Sigmoid colon (tissue), 7 donors: ENCODE measurements around the gene IFITM2. TPM values are rescaled to one million over a fixed set of nuclear protein-coding genes. Genes with fewer than 3 reads are reported as not detected.
"Not testable (repeated sequence)": the region's sequence is repeated elsewhere in the genome, so short reads cannot be mapped to it uniquely, and the experiment has no call there.

Experiments used
- DNase-seq: peaks from one replicate; pipeline ENCODE4 v3.0.0-alpha.2; 2019
- H3K27ac ChIP-seq, 4 donors: fragments of 200-600 bp; sonication (generic); one replicate each; pipeline ENCODE4 v1.5.1; 2016 to 2019; ENCODE audit warnings: mild to moderate bottlenecking in 1 of 4
- H3K27me3 ChIP-seq, 3 donors: fragments of 200-600 bp; sonication (generic); one replicate each; pipeline ENCODE4 v1.5.1; 2019; ENCODE audit warnings: mild to moderate bottlenecking in 1 of 3
- H3K36me3 ChIP-seq, 4 donors: fragments of 200-600 bp; sonication (generic); one replicate each; pipeline ENCODE4 v1.5.1; 2016 to 2019
- H3K4me1 ChIP-seq, 4 donors: fragments of 200-600 bp; sonication (generic); one replicate each; pipeline ENCODE4 v1.5.1; 2017 to 2019
- H3K4me3 ChIP-seq, 4 donors: fragments of 200-600 bp; sonication (generic); one replicate each; pipeline ENCODE4 v1.5.1; 2017 to 2019; ENCODE audit warnings: mild to moderate bottlenecking in 2 of 4, moderate library complexity in 1 of 4
- H3K9me3 ChIP-seq, 4 donors: fragments of 200-600 bp in 3 of 4; sonication (generic) in 3 of 4; one replicate each; pipeline versions ENCODE4 v1.5.1 to v1.6.1; 2013 to 2019
- CTCF ChIP-seq, 4 experiments: fragments of 450-650 bp in 3 of 4; fragments of 200-600 bp in 1 of 4; IDR thresholded peaks; one replicate each; pipeline ENCODE4 v1.5.1; 2016 to 2019; ENCODE audit warnings: antibody characterized with exemption in 4 of 4, mild to moderate bottlenecking in 3 of 4, moderate library complexity in 2 of 4
- EP300 ChIP-seq, 4 donors: sonication (generic); formaldehyde crosslinking; IDR thresholded peaks; one replicate each; pipeline ENCODE4 v1.6.1; 2017; ENCODE audit warnings: antibody characterized with exemption in 4 of 4
- POLR2A ChIP-seq, 2 donors: fragments of 450-650 bp; IDR thresholded peaks; one replicate each; pipeline ENCODE4 v1.6.1; 2016; ENCODE audit warnings: antibody characterized with exemption in 2 of 2, mild to moderate bottlenecking in 2 of 2, moderate library complexity in 2 of 2
- POLR2AphosphoS5 ChIP-seq, 4 donors: sonication (generic); formaldehyde crosslinking; IDR thresholded peaks; one replicate each; pipeline ENCODE4 v1.6.1; 2017; ENCODE audit warnings: antibody characterized with exemption in 4 of 4
- WGBS, 2 donors: extraction: QIAGEN DNeasy Blood & Tissue Kit; methylation state at CpG; one replicate each; pipeline ENCODE4 v1.1.7; 2013; 5-methylcytosine and 5-hydroxymethylcytosine counted together
- intact Hi-C: fragments of 100-400 bp; cut with DNase I; formaldehyde crosslinking; loops from one replicate; pipeline ENCODE4 v1.15.1; 2023
- polyA plus RNA-seq, 3 donors: library from polyadenylated mRNA; stranded (reverse); fragments of 200-250 nt; gene quantifications; one replicate each; pipeline ENCODE4 v1.2.3, GENCODE V29; 2013
- total RNA-seq, 4 donors: library from RNA; depleted of rRNA; stranded (reverse); fragments of >200 nt; gene quantifications; one replicate each; pipeline ENCODE4 v1.1.0, GENCODE V29; 2016
- donor health status: healthy with polysubstance abuse.
- donor health status: Bipolar disorder and iron deficiency.
- donor health status: healthy.

Gene IFITM2
- total and polyA plus RNA-seq, 7 donors: 73.3 to 461 (median 161) TPM

GRCh38 chr11:346529-346928 lies 38.9 kb downstream of the IFITM2 start:
- Histone ChIP-seq H3K27ac (no peak overlapping the region), H3K9me3 (no peaks in the 10 kb centered on the region), H3K4me1 (no peaks in the 10 kb centered on the region), H3K36me3 (no peaks in the 10 kb centered on the region), H3K4me3 (no peak overlapping the region), H3K27me3 (no peaks in the 10 kb centered on the region)
- TF ChIP-seq POLR2AphosphoS5 (IDR thresholded peaks at IDR 0.05) (no peak), EP300 (IDR thresholded peaks at IDR 0.05) (no peak), POLR2A (IDR thresholded peaks at IDR 0.05) (no peak), CTCF (IDR thresholded peaks at IDR 0.05) (no peak)
- peak; percentile 41 for DNase-seq
- intact Hi-C loops: no loop called here
- 72 to 85% methylated on average over 3 of the region's 3 CpGs for WGBS, 2 donors

- H3K27me3 ChIP-seq, intact Hi-C loops, H3K4me3 ChIP-seq, H3K36me3 ChIP-seq, H3K27ac ChIP-seq, H3K9me3 ChIP-seq: not testable (repeated sequence)
- 81 to 91% methylated on average over 8 of the region's 8 CpGs for WGBS, 2 donors
- peaks cover 0 to 22% (median 21%) of the 10 kb centered on the region in 4 donors for H3K4me1 ChIP-seq
- DNase-seq: peak; percentile 43
These were observed 41.8 kb downstream of the IFITM2 start for GRCh38 chr11:349270-349954.

- H3K4me3 ChIP-seq, H3K9me3 ChIP-seq, DNase-seq, H3K36me3 ChIP-seq, intact Hi-C loops, H3K27me3 ChIP-seq: not testable (repeated sequence)
- H3K27ac ChIP-seq: peak overlapping the region in 1 of 4 donors; percentile 10
- peaks cover 0 to 28% (median 27%) of the 10 kb centered on the region in 4 donors for H3K4me1 ChIP-seq
- 50 to 53% methylated on average over 16 of the region's 16 CpGs for WGBS, 2 donors
These were observed 42.6 kb downstream of the IFITM2 start for GRCh38 chr11:350033-350722.

- intact Hi-C loops: no loop called here
- Histone ChIP-seq H3K4me1 (peaks cover 0 to 34% (median 33%) of the 10 kb centered on the region in 4 donors), H3K4me3 (no peak overlapping the region), H3K27me3 (no peaks in the 10 kb centered on the region), H3K9me3 (no peaks in the 10 kb centered on the region), H3K36me3 (no peaks in the 10 kb centered on the region), H3K27ac (peak overlapping the region in 1 of 4 donors; percentile 10)
- WGBS, 2 donors: 41 to 73% methylated on average over 18 of the region's 18 CpGs
- DNase-seq: no peak
- TF ChIP-seq POLR2AphosphoS5 (IDR thresholded peaks at IDR 0.05) (no peak), POLR2A (IDR thresholded peaks at IDR 0.05) (no peak), EP300 (IDR thresholded peaks at IDR 0.05) (no peak)
These were observed 43.2 kb downstream of the IFITM2 start for GRCh38 chr11:350723-351255.

- peak overlapping the region in 1 of 4 donors; percentile 10 for H3K27ac ChIP-seq
- no peaks in the 10 kb centered on the region for H3K36me3 ChIP-seq
- no peak overlapping the region for H3K4me3 ChIP-seq
- DNase-seq: no peak
- 96% methylated on average over 14 of the region's 14 CpGs for WGBS, 2 donors
- no peak for TF ChIP-seq EP300 (IDR thresholded peaks at IDR 0.05)
- H3K4me1 ChIP-seq: peaks cover 0 to 34% (median 33%) of the 10 kb centered on the region in 4 donors
- H3K27me3 ChIP-seq: no peaks in the 10 kb centered on the region
- no peaks in the 10 kb centered on the region for H3K9me3 ChIP-seq
- intact Hi-C loops: no loop called here
These were observed 43.8 kb downstream of the IFITM2 start for GRCh38 chr11:351411-351810.

- Histone ChIP-seq H3K9me3 (no peaks in the 10 kb centered on the region), H3K27me3 (no peaks in the 10 kb centered on the region), H3K27ac (peak overlapping the region; percentile 98 to 100 (median 100)), H3K4me3 (no peak overlapping the region), H3K36me3 (no peaks in the 10 kb centered on the region), H3K4me1 (peaks cover 0 to 34% (median 33%) of the 10 kb centered on the region in 4 donors)
- TF ChIP-seq EP300 (IDR thresholded peaks at IDR 0.05) (no peak), POLR2A (IDR thresholded peaks at IDR 0.05) (no peak), POLR2AphosphoS5 (IDR thresholded peaks at IDR 0.05) (no peak), CTCF (IDR thresholded peaks at IDR 0.05) (no peak)
- DNase-seq: no peak
- intact Hi-C loops: loop anchor here (1.0 kb wide), 1 partner anchor 26 kb away; no protein-coding TSS in a partner anchor
- 89 to 91% methylated on average over 12 of the region's 12 CpGs for WGBS, 2 donors
These were observed 44.9 kb downstream of the IFITM2 start for GRCh38 chr11:352456-353031.
